ENCODE results near the gene MAPRE2.
"Not testable (repeated sequence)": the region's sequence is repeated elsewhere in the genome, so short reads cannot be mapped to it uniquely, and the experiment has no call there.

The MAPRE2 gene

DNA sequence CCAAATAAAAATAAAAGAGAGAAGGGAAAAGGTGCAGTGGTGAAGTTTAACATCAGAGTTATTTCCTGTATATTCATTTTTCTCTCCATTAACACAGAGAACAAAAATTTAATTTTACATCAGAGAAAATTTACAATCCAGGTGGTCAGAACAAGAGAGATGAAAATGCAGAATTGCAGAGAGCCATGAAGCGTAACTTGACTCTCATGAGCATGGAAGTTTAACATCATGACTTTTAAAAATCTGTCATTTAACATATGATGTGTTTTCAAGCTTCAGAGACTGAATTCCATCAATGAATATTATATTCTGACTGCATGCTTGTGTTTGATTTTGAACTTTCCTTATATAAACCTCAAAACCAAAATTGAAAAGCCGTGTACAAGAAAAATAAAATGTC is 120.3 kb downstream of the MAPRE2 start:
- Mint-ChIP-seq H3K27me3 (ENCODE audit: low read depth) (no peaks in the 10 kb centered on the region), H3K9me3 (peaks cover 3% of the 10 kb centered on the region), H3K4me1 (ENCODE audit: low read depth) (peaks cover 13% of the 10 kb centered on the region), H3K4me3 (no peak overlapping the region), H3K27ac (no peak overlapping the region), H3K36me3 (ENCODE audit: low read depth) (peaks cover 5% of the 10 kb centered on the region)
- no peak for DNase-seq (ENCODE audit: low spot score)

GRCh38 chr18:35161934-35162333 is 120.7 kb downstream of the MAPRE2 start:
- Mint-ChIP-seq H3K27ac (no peak overlapping the region), H3K9me3 (peaks cover 3% of the 10 kb centered on the region), H3K36me3 (ENCODE audit: low read depth) (peaks cover 5% of the 10 kb centered on the region), H3K4me1 (ENCODE audit: low read depth) (peaks cover 13% of the 10 kb centered on the region), H3K4me3 (no peak overlapping the region), H3K27me3 (ENCODE audit: low read depth) (no peaks in the 10 kb centered on the region)
- DNase-seq (ENCODE audit: low spot score): no peak

- Mint-ChIP-seq H3K27me3 (ENCODE audit: low read depth) (no peaks in the 10 kb centered on the region), H3K9me3 (peaks cover 3% of the 10 kb centered on the region), H3K4me3 (no peak overlapping the region), H3K36me3 (ENCODE audit: low read depth) (peaks cover 5% of the 10 kb centered on the region), H3K4me1 (ENCODE audit: low read depth) (peaks cover 12% of the 10 kb centered on the region), H3K27ac (no peak overlapping the region)
- no peak for DNase-seq (ENCODE audit: low spot score)
These were observed 121.9 kb downstream of the MAPRE2 start for GRCh38 chr18:35163014-35163539.

GRCh38 chr18:35163721-35164120 is 122.5 kb downstream of the MAPRE2 start:
- Mint-ChIP-seq H3K4me1 (ENCODE audit: low read depth) (peaks cover 11% of the 10 kb centered on the region), H3K27me3 (ENCODE audit: low read depth) (no peaks in the 10 kb centered on the region), H3K4me3 (no peak overlapping the region), H3K27ac (no peak overlapping the region), H3K9me3 (peaks cover 3% of the 10 kb centered on the region), H3K36me3 (ENCODE audit: low read depth) (peaks cover 5% of the 10 kb centered on the region)
- no peak for DNase-seq (ENCODE audit: low spot score)

DNA sequence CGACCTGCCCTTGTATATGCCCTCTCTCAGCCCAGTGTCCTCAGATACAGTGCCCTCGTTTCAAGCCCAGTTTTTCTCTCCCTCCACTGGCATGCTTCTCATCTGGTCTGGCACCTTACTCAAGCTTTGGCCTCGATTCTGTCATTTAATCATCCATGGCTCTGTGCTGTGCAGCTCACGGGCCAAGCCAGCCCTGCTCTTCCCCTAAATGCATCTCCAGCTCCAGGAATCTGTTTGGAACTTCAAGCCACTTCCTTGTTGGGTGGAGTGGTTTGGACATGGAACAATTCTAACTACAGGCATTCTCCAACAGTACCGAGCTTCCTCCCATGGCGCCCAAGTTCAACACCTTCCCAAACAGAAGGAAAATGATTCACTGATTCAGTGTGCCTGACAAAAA is 122.9 kb downstream of the MAPRE2 start:
- no peaks in the 10 kb centered on the region for H3K27me3 Mint-ChIP-seq (ENCODE audit: low read depth)
- H3K9me3 Mint-ChIP-seq: no peaks in the 10 kb centered on the region
- no peak overlapping the region for H3K4me3 Mint-ChIP-seq
- no peak overlapping the region for H3K27ac Mint-ChIP-seq
- DNase-seq (ENCODE audit: low spot score): no peak
- peaks cover 2% of the 10 kb centered on the region for H3K36me3 Mint-ChIP-seq (ENCODE audit: low read depth)
- peaks cover 7% of the 10 kb centered on the region for H3K4me1 Mint-ChIP-seq (ENCODE audit: low read depth)

DNA sequence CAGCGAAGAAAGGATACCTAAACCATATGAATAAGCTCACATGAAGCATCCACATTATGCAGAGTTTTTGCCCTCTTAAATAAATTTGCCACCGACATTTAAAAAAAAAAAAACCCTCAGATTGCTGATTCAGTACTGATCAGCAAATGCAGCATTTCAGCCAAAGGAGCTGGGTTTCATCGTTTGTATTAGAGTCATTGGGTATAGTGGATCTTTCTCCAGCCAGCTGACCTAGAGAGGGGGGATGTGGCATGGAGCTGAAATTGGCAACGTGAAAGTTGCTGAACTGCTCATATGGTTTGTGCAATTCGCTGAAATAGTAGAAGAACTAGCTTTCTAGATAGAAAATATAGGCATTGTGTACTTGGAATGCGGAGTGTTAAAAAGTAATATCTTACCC is 126.1 kb downstream of the MAPRE2 start:
- Mint-ChIP-seq H3K9me3 (no peaks in the 10 kb centered on the region), H3K36me3 (ENCODE audit: low read depth) (no peaks in the 10 kb centered on the region), H3K27ac (no peak overlapping the region), H3K27me3 (ENCODE audit: low read depth) (no peaks in the 10 kb centered on the region), H3K4me1 (ENCODE audit: low read depth) (peaks cover 3% of the 10 kb centered on the region), H3K4me3 (no peak overlapping the region)
- DNase-seq (ENCODE audit: low spot score): no peak

DNA sequence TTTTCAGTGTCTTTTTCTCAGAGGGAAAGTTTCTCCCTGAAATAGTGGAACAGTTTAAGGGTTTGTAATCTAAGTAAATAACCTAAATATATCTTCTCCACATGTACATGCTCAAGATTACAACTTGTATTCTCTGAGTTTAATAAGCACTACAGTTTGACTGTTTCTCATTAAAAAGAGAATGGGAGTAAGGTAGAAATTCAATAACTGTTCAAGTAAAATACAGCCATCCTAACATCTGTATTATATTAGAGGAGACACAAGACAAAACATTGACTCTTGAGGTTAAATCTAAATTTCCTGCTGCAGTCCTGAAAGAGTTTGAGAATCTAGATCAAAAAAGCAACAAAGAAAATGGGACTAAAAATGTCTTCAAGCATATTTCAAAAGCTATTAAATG is 126.6 kb downstream of the MAPRE2 start:
- H3K4me3 Mint-ChIP-seq: no peak overlapping the region
- no peaks in the 10 kb centered on the region for H3K36me3 Mint-ChIP-seq (ENCODE audit: low read depth)
- no peak for DNase-seq (ENCODE audit: low spot score)
- no peaks in the 10 kb centered on the region for H3K27me3 Mint-ChIP-seq (ENCODE audit: low read depth)
- H3K27ac Mint-ChIP-seq: no peak overlapping the region
- no peaks in the 10 kb centered on the region for H3K9me3 Mint-ChIP-seq
- H3K4me1 Mint-ChIP-seq (ENCODE audit: low read depth): peaks cover 3% of the 10 kb centered on the region

DNA sequence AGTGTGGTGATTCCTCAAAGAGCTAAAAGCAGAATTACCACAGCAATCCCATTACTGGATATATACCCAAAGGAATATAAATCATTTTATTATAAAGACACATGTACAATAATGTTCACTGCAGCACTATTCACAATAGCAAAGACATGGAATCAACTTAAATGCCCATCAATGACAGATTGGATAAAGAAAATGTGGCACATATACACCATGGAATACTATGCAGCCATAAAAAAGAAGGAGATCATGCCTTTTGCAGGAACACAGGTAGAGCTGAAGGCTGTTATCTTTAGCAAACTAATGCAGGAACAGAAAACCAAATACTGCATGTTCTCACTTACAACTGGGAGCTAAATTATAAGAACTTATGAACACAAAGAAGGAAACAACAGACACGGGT is 129.1 kb downstream of the MAPRE2 start:
- not testable (repeated sequence) for H3K27ac Mint-ChIP-seq; DNase-seq (ENCODE audit: low spot score)

GRCh38 chr18:35171315-35171987 is 130.2 kb downstream of the MAPRE2 start:
- Mint-ChIP-seq H3K9me3 (no peaks in the 10 kb centered on the region), H3K27me3 (ENCODE audit: low read depth) (no peaks in the 10 kb centered on the region), H3K27ac (no peak overlapping the region), H3K4me3 (no peak overlapping the region), H3K4me1 (ENCODE audit: low read depth) (peaks cover 10% of the 10 kb centered on the region), H3K36me3 (ENCODE audit: low read depth) (no peaks in the 10 kb centered on the region)
- DNase-seq (ENCODE audit: low spot score): no peak

More for the DNA sequence above, 129.1 kb downstream of the MAPRE2 start:
- not testable (repeated sequence) for H3K9me3 Mint-ChIP-seq; H3K27me3 Mint-ChIP-seq (ENCODE audit: low read depth); H3K36me3 Mint-ChIP-seq (ENCODE audit: low read depth); H3K4me3 Mint-ChIP-seq; H3K4me1 Mint-ChIP-seq (ENCODE audit: low read depth)

GRCh38 chr18:35172009-35172408 is 130.8 kb downstream of the MAPRE2 start:
- Mint-ChIP-seq H3K9me3 (peaks cover 3% of the 10 kb centered on the region), H3K4me3 (no peak overlapping the region), H3K4me1 (ENCODE audit: low read depth) (peaks cover 10% of the 10 kb centered on the region), H3K36me3 (ENCODE audit: low read depth) (no peaks in the 10 kb centered on the region), H3K27ac (no peak overlapping the region), H3K27me3 (ENCODE audit: low read depth) (no peaks in the 10 kb centered on the region)
- no peak for DNase-seq (ENCODE audit: low spot score)

GRCh38 chr18:35172451-35173035 is 131.3 kb downstream of the MAPRE2 start:
- DNase-seq (ENCODE audit: low spot score): no peak
- H3K4me3 Mint-ChIP-seq: no peak overlapping the region
- H3K9me3 Mint-ChIP-seq: peaks cover 5% of the 10 kb centered on the region
- no peaks in the 10 kb centered on the region for H3K27me3 Mint-ChIP-seq (ENCODE audit: low read depth)
- H3K27ac Mint-ChIP-seq: no peak overlapping the region
- no peaks in the 10 kb centered on the region for H3K36me3 Mint-ChIP-seq (ENCODE audit: low read depth)
- peaks cover 10% of the 10 kb centered on the region for H3K4me1 Mint-ChIP-seq (ENCODE audit: low read depth)

- Mint-ChIP-seq H3K36me3 (ENCODE audit: low read depth) (no peaks in the 10 kb centered on the region), H3K4me1 (ENCODE audit: low read depth) (peaks cover 10% of the 10 kb centered on the region), H3K4me3 (no peak overlapping the region), H3K27me3 (ENCODE audit: low read depth) (no peaks in the 10 kb centered on the region), H3K9me3 (peaks cover 5% of the 10 kb centered on the region), H3K27ac (no peak overlapping the region)
- no peak for DNase-seq (ENCODE audit: low spot score)
These were observed 133.0 kb downstream of the MAPRE2 start for GRCh38 chr18:35174093-35174731.

DNA sequence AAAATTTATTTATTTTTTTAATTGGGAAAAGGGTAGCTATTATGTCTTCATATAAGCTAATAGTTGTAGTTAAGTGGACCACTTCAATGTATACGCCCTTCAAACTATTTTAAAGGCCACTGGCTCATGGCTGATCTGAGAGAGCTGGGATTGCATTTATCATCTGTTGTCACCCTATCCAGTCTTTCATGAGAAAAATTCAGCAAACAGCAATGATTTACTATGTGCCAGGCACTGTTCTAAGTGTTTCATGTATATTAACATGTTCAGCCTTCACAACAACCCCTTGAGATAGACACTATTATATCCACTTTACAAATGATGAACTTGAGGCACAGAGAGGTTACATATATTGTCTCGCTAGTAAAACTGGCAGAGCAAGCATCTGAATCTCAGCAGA is 133.5 kb downstream of the MAPRE2 start:
- H3K27me3 Mint-ChIP-seq (ENCODE audit: low read depth): no peaks in the 10 kb centered on the region
- H3K4me3 Mint-ChIP-seq: no peak overlapping the region
- H3K4me1 Mint-ChIP-seq (ENCODE audit: low read depth): peaks cover 10% of the 10 kb centered on the region
- H3K27ac Mint-ChIP-seq: no peak overlapping the region
- peaks cover 5% of the 10 kb centered on the region for H3K9me3 Mint-ChIP-seq
- no peak for DNase-seq (ENCODE audit: low spot score)
- H3K36me3 Mint-ChIP-seq (ENCODE audit: low read depth): no peaks in the 10 kb centered on the region

DNA sequence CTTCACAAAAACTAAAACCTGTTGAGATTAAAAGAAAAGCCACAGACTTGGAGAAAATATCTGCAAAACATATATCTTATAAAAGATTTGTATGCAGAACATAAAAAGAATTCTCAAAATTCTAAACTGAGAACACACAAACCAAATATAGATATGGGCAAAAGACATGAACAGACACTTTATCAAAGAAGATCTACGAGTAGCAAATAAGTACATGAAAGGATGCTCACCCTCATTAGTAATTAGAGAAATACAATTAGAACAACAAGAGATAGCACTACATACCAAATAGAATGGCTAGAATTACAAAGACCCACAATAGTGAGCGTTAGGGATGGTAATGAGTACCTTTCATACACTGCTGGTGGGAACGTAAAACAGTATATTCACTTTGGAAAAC is 135.7 kb downstream of the MAPRE2 start:
- peaks cover 5% of the 10 kb centered on the region for H3K9me3 Mint-ChIP-seq
- no peaks in the 10 kb centered on the region for H3K27me3 Mint-ChIP-seq (ENCODE audit: low read depth)
- H3K4me1 Mint-ChIP-seq (ENCODE audit: low read depth): peaks cover 7% of the 10 kb centered on the region
- no peak overlapping the region for H3K27ac Mint-ChIP-seq
- no peaks in the 10 kb centered on the region for H3K36me3 Mint-ChIP-seq (ENCODE audit: low read depth)
- DNase-seq (ENCODE audit: low spot score): no peak
- no peak overlapping the region for H3K4me3 Mint-ChIP-seq

All from T-helper 2 cell treated with Interferon-gamma antibody and Interleukin-4, amounts not matched to agents 5 μg/mL and 100 μg/mL, for 36 hours (primary cell).